OCI-LY7 (cell line): ENCODE measurements around the gene SH3GL2. TPM values are rescaled to one million over a fixed set of nuclear protein-coding genes. Genes with fewer than 3 reads are reported as not detected.

ENCODE experiments used
- BruUV-seq: library from RNA; stranded (reverse); fragments of 400-500 nt; replicated peaks from 2 replicates; lab custom pipeline; 2021; lab: Mats Ljungman, UMichigan
- CTCF ChIA-PET: fragments of 300-600 bp; sonication (Branson Sonifier 250); formaldehyde crosslinking; loops from one replicate; lab custom pipeline; 2022; ENCODE audit warnings: antibody characterized with exemption; ENCODE audit not compliant: unreplicated experiment; lab: Charles Lee
- POLR2A ChIA-PET: fragments of 300-600 bp; sonication (Branson Sonifier 250); formaldehyde crosslinking; loops from one replicate; lab custom pipeline; 2022; ENCODE audit warnings: antibody characterized with exemption; lab: Charles Lee
- DNase-seq: peaks from one replicate; pipeline ENCODE4 v3.0.0-alpha.2; 2015; ENCODE audit warnings: low spot score
- H2AFZ ChIP-seq: fragments of 200-600 bp; sonication (generic), shearing (Covaris generic); 2 replicates; pipeline ENCODE4 v1.6.1; 2014; ENCODE audit warnings: mild to moderate bottlenecking, antibody characterized with exemption, low read length, moderate library complexity
- H3K27ac ChIP-seq: fragments of 200-600 bp; sonication (generic); 2 replicates; pipeline ENCODE4 v1.5.1; 2014; ENCODE audit warnings: mixed run types, low read depth, mild to moderate bottlenecking, moderate library complexity, low read length, inconsistent platforms; ENCODE audit not compliant: poor library complexity, severe bottlenecking
- H3K36me3 ChIP-seq: fragments of 200-600 bp; sonication (generic); 2 replicates; pipeline ENCODE4 v1.6.1; 2014; ENCODE audit warnings: mild to moderate bottlenecking, antibody characterized with exemption, low read length, moderate library complexity, mixed read lengths; ENCODE audit not compliant: insufficient read depth
- H3K4me1 ChIP-seq: fragments of 200-600 bp; sonication (generic); 2 replicates; pipeline ENCODE4 v1.5.1; 2014; ENCODE audit warnings: mild to moderate bottlenecking, low read length; ENCODE audit not compliant: insufficient read depth, poor library complexity, severe bottlenecking
- H3K4me2 ChIP-seq: fragments of 200-600 bp; sonication (generic); 2 replicates; pipeline ENCODE4 v1.6.1; 2014; ENCODE audit warnings: mild to moderate bottlenecking, low read length
- H3K4me3 ChIP-seq: fragments of 200-600 bp; sonication (generic); 2 replicates; pipeline ENCODE4 v1.5.1; 2014; ENCODE audit warnings: mild to moderate bottlenecking, low read depth, low read length; ENCODE audit not compliant: poor library complexity, severe bottlenecking
- H3K79me2 ChIP-seq: fragments of 200-600 bp; sonication (generic); 2 replicates; pipeline ENCODE4 v1.6.1; 2016; ENCODE audit warnings: low read depth, mild to moderate bottlenecking, low read length, moderate library complexity, mixed read lengths; ENCODE audit not compliant: insufficient read depth
- H3K9me2 ChIP-seq: fragments of 200-600 bp; sonication (generic); 2 replicates; pipeline ENCODE4 v1.6.1; 2016; ENCODE audit warnings: mild to moderate bottlenecking, low read length, mixed read lengths; ENCODE audit not compliant: insufficient read depth
- H3K9me3 ChIP-seq: fragments of 200-600 bp; sonication (generic); 2 replicates; pipeline ENCODE4 v1.6.1; 2014; ENCODE audit warnings: mild to moderate bottlenecking, mixed run types, low read length, mixed read lengths
- H4K20me1 ChIP-seq: fragments of 200-600 bp; sonication (generic); 2 replicates; pipeline ENCODE4 v1.6.1; 2014; ENCODE audit warnings: mild to moderate bottlenecking, antibody characterized with exemption, low read length, moderate library complexity, mixed read lengths; ENCODE audit not compliant: insufficient read depth
- EZH2phosphoT487 ChIP-seq: fragments of 200-600 bp; sonication (generic); IDR thresholded peaks from 2 replicates; pipeline ENCODE4 v1.6.1; 2018; ENCODE audit warnings: low read depth, borderline replicate concordance, mild to moderate bottlenecking, mixed run types, antibody characterized with exemption, low read length, moderate library complexity, mixed read lengths
- intact Hi-C: fragments of 100-400 bp; cut with micrococcal nuclease; formaldehyde crosslinking; loops from one replicate; pipeline ENCODE4 v1.10.0; 2022; ENCODE audit not compliant: unreplicated experiment
- total RNA-seq, 2 experiments: library from RNA; depleted of rRNA in 1 of 2; stranded (reverse); fragments of >200 nt in 1 of 2; shearing (Covaris generic) in 1 of 2; gene quantifications; 2 replicates each; pipeline ENCODE4 v1.2.3, GENCODE V29; 2014 to 2022
- TF ChIP-seq, protein P1 (sequence below): fragments of 200-600 bp; sonication (generic); conservative IDR thresholded peaks from 2 replicates; pipeline ENCODE4 v1.5.1; 2014; ENCODE audit warnings: mild to moderate bottlenecking, antibody characterized with exemption, low read length, moderate library complexity, mixed read lengths

SH3GL2 gene
- total RNA-seq, 2 experiments from 2014 or later = not detected

DNA sequence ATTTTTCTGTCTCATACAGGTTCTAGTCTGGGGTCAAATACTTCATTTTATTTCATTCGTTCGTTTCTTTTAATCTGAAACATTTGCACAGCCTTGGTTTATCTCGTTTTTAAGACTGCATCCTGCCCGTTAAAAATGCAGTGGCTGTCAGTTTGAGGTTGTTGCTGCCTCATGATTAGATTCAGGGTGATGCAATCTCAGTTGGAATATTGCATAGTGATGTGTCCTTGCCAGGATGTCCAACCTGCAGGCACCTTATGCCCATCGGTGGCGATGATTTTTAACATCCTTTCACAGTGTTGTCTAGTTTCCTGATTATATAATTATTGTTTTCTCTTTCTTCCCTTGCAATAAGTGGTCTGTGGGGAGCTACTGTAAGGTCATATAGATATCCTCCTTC is 45.1 kb downstream of the SH3GL2 start:
- POLR2A ChIA-PET = no interaction called here
- no peak for TF ChIP-seq EZH2phosphoT487
- TF ChIP-seq, protein P1, sequence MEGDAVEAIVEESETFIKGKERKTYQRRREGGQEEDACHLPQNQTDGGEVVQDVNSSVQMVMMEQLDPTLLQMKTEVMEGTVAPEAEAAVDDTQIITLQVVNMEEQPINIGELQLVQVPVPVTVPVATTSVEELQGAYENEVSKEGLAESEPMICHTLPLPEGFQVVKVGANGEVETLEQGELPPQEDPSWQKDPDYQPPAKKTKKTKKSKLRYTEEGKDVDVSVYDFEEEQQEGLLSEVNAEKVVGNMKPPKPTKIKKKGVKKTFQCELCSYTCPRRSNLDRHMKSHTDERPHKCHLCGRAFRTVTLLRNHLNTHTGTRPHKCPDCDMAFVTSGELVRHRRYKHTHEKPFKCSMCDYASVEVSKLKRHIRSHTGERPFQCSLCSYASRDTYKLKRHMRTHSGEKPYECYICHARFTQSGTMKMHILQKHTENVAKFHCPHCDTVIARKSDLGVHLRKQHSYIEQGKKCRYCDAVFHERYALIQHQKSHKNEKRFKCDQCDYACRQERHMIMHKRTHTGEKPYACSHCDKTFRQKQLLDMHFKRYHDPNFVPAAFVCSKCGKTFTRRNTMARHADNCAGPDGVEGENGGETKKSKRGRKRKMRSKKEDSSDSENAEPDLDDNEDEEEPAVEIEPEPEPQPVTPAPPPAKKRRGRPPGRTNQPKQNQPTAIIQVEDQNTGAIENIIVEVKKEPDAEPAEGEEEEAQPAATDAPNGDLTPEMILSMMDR = no peak
- Histone ChIP-seq H3K9me2 (no peaks in the 10 kb centered on the region), H3K36me3 (no peaks in the 10 kb centered on the region), H3K27ac (no peak overlapping the region), H4K20me1 (no peaks in the 10 kb centered on the region), H3K4me3 (no peak overlapping the region), H3K4me1 (no peaks in the 10 kb centered on the region), H3K79me2 (no peaks in the 10 kb centered on the region), H3K4me2 (no peak overlapping the region), H3K9me3 (no peaks in the 10 kb centered on the region), H2AFZ (no peak overlapping the region)
- no peak for DNase-seq
- intact Hi-C loops = no loop called here
- BruUV-seq = no TSS peak
- CTCF ChIA-PET = no interaction called here

DNA sequence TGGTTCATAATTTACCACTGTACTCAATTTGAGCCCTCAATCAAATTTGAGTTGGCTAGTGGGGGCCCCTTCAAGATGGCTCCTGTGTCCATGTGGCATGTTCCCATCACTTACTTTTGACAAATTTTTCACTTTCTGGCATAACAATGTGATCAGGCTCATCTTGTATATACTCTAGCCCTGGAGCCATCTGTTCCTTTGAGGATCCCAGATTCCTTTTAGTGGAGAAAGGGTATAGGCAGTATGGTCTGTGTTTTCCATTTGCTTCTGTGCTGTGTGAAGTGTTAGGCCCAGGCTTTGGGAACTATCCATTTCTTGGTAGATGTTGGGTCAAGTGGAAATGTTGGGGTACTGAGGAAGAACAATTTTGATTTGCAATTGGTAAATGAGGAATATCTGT is 45.7 kb downstream of the SH3GL2 start:
- intact Hi-C loops = no loop called here
- no peaks in the 10 kb centered on the region for H3K4me1 ChIP-seq
- H3K36me3 ChIP-seq = no peaks in the 10 kb centered on the region
- H3K27ac ChIP-seq = no peak overlapping the region
- no TSS peak for BruUV-seq
- DNase-seq = no peak
- TF ChIP-seq, protein P1 = no peak
- no peak for TF ChIP-seq EZH2phosphoT487
- H2AFZ ChIP-seq = no peak overlapping the region
- H3K79me2 ChIP-seq = no peaks in the 10 kb centered on the region
- no peaks in the 10 kb centered on the region for H4K20me1 ChIP-seq
- H3K9me3 ChIP-seq = no peaks in the 10 kb centered on the region
- H3K9me2 ChIP-seq = no peaks in the 10 kb centered on the region
- H3K4me2 ChIP-seq = no peak overlapping the region
- POLR2A ChIA-PET = no interaction called here
- H3K4me3 ChIP-seq = no peak overlapping the region
- CTCF ChIA-PET = no interaction called here

DNA sequence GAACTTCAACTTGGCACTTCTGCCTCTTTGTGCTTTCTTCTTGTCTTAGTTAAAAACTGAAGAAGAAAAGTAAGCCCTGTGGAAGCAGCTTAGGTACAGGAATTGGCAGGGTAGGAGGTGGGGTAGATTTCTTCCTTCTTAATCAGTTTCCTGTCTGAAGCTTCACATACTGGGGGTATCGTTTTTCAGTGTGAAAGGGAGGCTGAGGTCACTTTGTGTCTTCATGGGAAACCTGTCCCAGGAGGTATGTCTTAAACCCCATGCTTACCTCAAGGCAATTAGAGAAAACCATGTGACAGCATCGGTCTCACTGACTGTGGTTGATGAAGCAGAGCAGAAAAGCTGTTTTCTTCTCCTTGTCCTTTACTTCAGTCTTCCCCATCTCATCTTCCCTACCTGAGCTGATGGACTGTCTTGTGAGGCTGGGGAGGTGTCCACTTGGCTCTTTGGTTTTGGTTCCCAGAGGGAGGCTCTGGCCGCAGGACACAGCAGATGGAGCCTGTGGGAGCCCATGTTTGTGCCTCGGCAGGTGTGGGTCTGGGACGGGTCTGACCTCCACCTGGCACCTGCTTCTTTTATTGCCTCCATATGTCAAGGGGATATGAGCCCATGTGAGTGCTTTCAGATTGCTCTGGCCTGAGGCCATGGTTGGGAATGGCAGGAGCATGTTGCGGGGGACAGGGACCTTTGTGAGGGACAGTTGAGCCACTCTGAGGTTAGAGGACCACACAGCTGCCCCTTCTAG is 47.0 kb downstream of the SH3GL2 start:
- CTCF ChIA-PET = no interaction called here
- Histone ChIP-seq H3K36me3 (no peaks in the 10 kb centered on the region), H3K27ac (no peak overlapping the region), H3K4me2 (no peak overlapping the region), H2AFZ (no peak overlapping the region), H3K4me1 (no peaks in the 10 kb centered on the region), H3K79me2 (no peaks in the 10 kb centered on the region), H3K9me2 (no peaks in the 10 kb centered on the region), H3K4me3 (no peak overlapping the region), H4K20me1 (no peaks in the 10 kb centered on the region), H3K9me3 (no peaks in the 10 kb centered on the region)
- intact Hi-C loops = no loop called here
- no TSS peak for BruUV-seq
- POLR2A ChIA-PET = no interaction called here
- no peak for DNase-seq
- TF ChIP-seq, protein P1 = no peak
- no peak for TF ChIP-seq EZH2phosphoT487
